Tibial nerve (tissue), 4 donors: Measurements from ENCODE around the gene TBCD. TPM values are rescaled to one million over a fixed set of nuclear protein-coding genes. Genes with fewer than 3 reads are reported as not detected.
A peak's percentile ranks its signal among the peaks of the same experiment; 100 is the strongest.

Experiments used
- DNase-seq, 2 donors: peaks; one replicate each; pipeline ENCODE4 v3.0.0-alpha.2; 2019; ENCODE audit warnings: low spot score in 2 of 2
- H3K27ac ChIP-seq, 4 donors: fragments of 200-600 bp; sonication (generic) in 3 of 4; one replicate each; pipeline ENCODE4 v1.5.1; 2017 to 2019; ENCODE audit warnings: mild to moderate bottlenecking in 1 of 4
- H3K27me3 ChIP-seq, 2 donors: fragments of 200-600 bp; sonication (generic) in 1 of 2; one replicate each; pipeline versions ENCODE4 v1.5.1 to v1.6.0; 2017 to 2019
- H3K36me3 ChIP-seq, 3 donors: fragments of 200-600 bp; sonication (generic); one replicate each; pipeline ENCODE4 v1.5.1; 2018 to 2019
- H3K4me1 ChIP-seq, 4 donors: fragments of 200-600 bp; sonication (generic) in 3 of 4; one replicate each; pipeline ENCODE4 v1.5.1; 2017 to 2019
- H3K4me3 ChIP-seq, 4 donors: fragments of 200-600 bp; sonication (generic) in 3 of 4; one replicate each; pipeline ENCODE4 v1.5.1; 2017 to 2019; ENCODE audit warnings: mild to moderate bottlenecking in 1 of 4, moderate library complexity in 1 of 4
- H3K9me3 ChIP-seq, 4 donors: fragments of 200-600 bp; sonication (generic) in 3 of 4; one replicate each; pipeline ENCODE4 v1.5.1; 2017 to 2019
- CTCF ChIP-seq, 5 experiments: fragments of 200-600 bp in 3 of 5; fragments of 450-650 bp in 2 of 5; sonication (generic) in 3 of 5; IDR thresholded peaks; one replicate each; pipeline ENCODE4 v1.5.1; 2016 to 2019; ENCODE audit warnings: antibody characterized with exemption in 5 of 5, mild to moderate bottlenecking in 3 of 5, moderate library complexity in 2 of 5
- EP300 ChIP-seq, 2 donors: sonication (generic); formaldehyde crosslinking; IDR thresholded peaks; one replicate each; pipeline ENCODE4 v1.6.1; 2017; ENCODE audit warnings: antibody characterized with exemption in 2 of 2, mild to moderate bottlenecking in 1 of 2
- POLR2A ChIP-seq, 2 donors: fragments of 450-650 bp; IDR thresholded peaks; one replicate each; pipeline ENCODE4 v1.6.1; 2017; ENCODE audit warnings: antibody characterized with exemption in 2 of 2, mild to moderate bottlenecking in 2 of 2, moderate library complexity in 2 of 2
- WGBS, 2 donors: methylation state at CpG; one replicate each; pipeline ENCODE4 v1.1.5; 2018; 5-methylcytosine and 5-hydroxymethylcytosine counted together
- total RNA-seq, 4 donors: library from RNA; depleted of rRNA; stranded (reverse); fragments of >200 nt; gene quantifications; one replicate each; pipeline ENCODE4 v1.1.0, GENCODE V29; 2016

The TBCD gene
- total RNA-seq, 4 donors from 2014 or later, result 42.6 to 115 (median 87.9) TPM

- Histone ChIP-seq H3K4me1 (peaks cover 0 to 33% (median 10%) of the 10 kb centered on the region in 4 donors), H3K27me3 (no peaks in the 10 kb centered on the region), H3K4me3 (no peak overlapping the region), H3K36me3 (peaks cover 0 to 1% (median 0%) of the 10 kb centered on the region in 3 donors), H3K27ac (peak overlapping the region in 1 of 4 donors; percentile 37), H3K9me3 (no peaks in the 10 kb centered on the region)
- DNase-seq, result no peak
- TF ChIP-seq POLR2A (IDR thresholded peaks at IDR 0.05) (no peak), EP300 (IDR thresholded peaks at IDR 0.05) (no peak), CTCF (IDR thresholded peaks at IDR 0.05) (no peak)
- 73 to 77% methylated on average over 19 of the region's 19 CpGs for WGBS, 2 donors
These were observed 2.7 kb downstream of the TBCD start for GRCh38 chr17:82754297-82755208.

GRCh38 chr17:82756166-82756565, 4.3 kb downstream of the TBCD start:
- 88 to 95% methylated on average over 7 of the region's 7 CpGs for WGBS, 2 donors
- no peak for TF ChIP-seq POLR2A (IDR thresholded peaks at IDR 0.05)
- no peak for TF ChIP-seq CTCF (IDR thresholded peaks at IDR 0.05)
- TF ChIP-seq EP300 (IDR thresholded peaks at IDR 0.05), result no peak
- H3K4me1 ChIP-seq, result peaks cover 0 to 31% (median 10%) of the 10 kb centered on the region in 4 donors
- no peak for DNase-seq
- H3K9me3 ChIP-seq, result no peaks in the 10 kb centered on the region
- H3K27me3 ChIP-seq, result no peaks in the 10 kb centered on the region
- no peak overlapping the region for H3K4me3 ChIP-seq
- no peak overlapping the region for H3K27ac ChIP-seq
- H3K36me3 ChIP-seq, result peaks cover 0 to 4% (median 0%) of the 10 kb centered on the region in 3 donors

- H3K27ac ChIP-seq, result no peak overlapping the region
- 61 to 74% methylated on average over 13 of the region's 13 CpGs for WGBS, 2 donors
These were observed 13.5 kb downstream of the TBCD start for GRCh38 chr17:82765371-82765770.

GRCh38 chr17:82767041-82767754, 15.3 kb downstream of the TBCD start:
- Histone ChIP-seq H3K27ac (peak overlapping the region in 1 of 4 donors; percentile 8), H3K4me3 (no peak overlapping the region), H3K36me3 (peaks cover 0 to 80% (median 13%) of the 10 kb centered on the region in 3 donors), H3K4me1 (no peaks in the 10 kb centered on the region), H3K27me3 (no peaks in the 10 kb centered on the region), H3K9me3 (no peaks in the 10 kb centered on the region)
- peak in 1 of 2 donors; percentile 58 for DNase-seq
- 65 to 72% methylated on average over 24 of the region's 24 CpGs for WGBS, 2 donors
- TF ChIP-seq EP300 (IDR thresholded peaks at IDR 0.05) (no peak), CTCF (IDR thresholded peaks at IDR 0.05) (peak in 4 of 5 experiments; percentile 42 to 50 (median 46)), POLR2A (IDR thresholded peaks at IDR 0.05) (no peak)

More at GRCh38 chr17:82765371-82765770, 13.5 kb downstream of the TBCD start:
- DNase-seq, result no peak
- no peaks in the 10 kb centered on the region for H3K4me1 ChIP-seq
- no peak overlapping the region for H3K4me3 ChIP-seq
- H3K27me3 ChIP-seq, result no peaks in the 10 kb centered on the region
- H3K36me3 ChIP-seq, result peaks cover 0 to 80% (median 13%) of the 10 kb centered on the region in 3 donors
- H3K9me3 ChIP-seq, result no peaks in the 10 kb centered on the region
- no peak for TF ChIP-seq POLR2A (IDR thresholded peaks at IDR 0.05)
- no peak for TF ChIP-seq CTCF (IDR thresholded peaks at IDR 0.05)
- no peak for TF ChIP-seq EP300 (IDR thresholded peaks at IDR 0.05)
